Fibroblast of the aortic adventitia (primary cell): Measurements from ENCODE around the gene TMTC1. TPM values are rescaled to one million over a fixed set of nuclear protein-coding genes. Genes with fewer than 3 reads are reported as not detected.

ENCODE experiments used
- DNase-seq: peaks from one replicate; pipeline ENCODE4 v3.0.0-alpha.2; 2010; ENCODE audit warnings: low read depth
- H3K4me3 ChIP-seq: 2 replicates; pipeline ENCODE4 v1.5.1; 2011; ENCODE audit warnings: low read depth, mild to moderate bottlenecking, control low read depth, low read length, moderate library complexity
- CTCF ChIP-seq: IDR thresholded peaks from 2 replicates; pipeline ENCODE4 v1.5.1; 2011; ENCODE audit warnings: mild to moderate bottlenecking, low read length, control low read depth, inconsistent platforms; ENCODE audit not compliant: insufficient read depth
- total RNA-seq: library from RNA; depleted of rRNA; stranded (reverse); fragments of >200 nt; gene quantifications from 2 replicates; pipeline ENCODE4 v1.2.3, GENCODE V29; 2012; ENCODE audit warnings: low replicate concordance

Gene TMTC1
- total RNA-seq, 1 donor, result 54.9 TPM

- no peak for DNase-seq
- TF ChIP-seq CTCF, result no peak
- H3K4me3 ChIP-seq, result no peak overlapping the region
Measured at GRCh38 chr12:29781188-29781587, 2.6 kb downstream of the TMTC1 start.

- H3K4me3 ChIP-seq, result no peak overlapping the region
- no peak for DNase-seq
- no peak for TF ChIP-seq CTCF
Measured at GRCh38 chr12:29780084-29780483, 3.7 kb downstream of the TMTC1 start.

GRCh38 chr12:29778531-29778930, 5.2 kb downstream of the TMTC1 start:
- no peak for DNase-seq

GRCh38 chr12:29773076-29773475, 10.7 kb downstream of the TMTC1 start:
- no peak overlapping the region for H3K4me3 ChIP-seq
- DNase-seq, result peak; percentile 42
- TF ChIP-seq CTCF, result no peak

More at GRCh38 chr12:29778531-29778930, 5.2 kb downstream of the TMTC1 start:
- H3K4me3 ChIP-seq, result no peak overlapping the region
- TF ChIP-seq CTCF, result no peak

- no peak for DNase-seq
- TF ChIP-seq CTCF, result no peak
Measured at GRCh38 chr12:29771786-29772185, 12.0 kb downstream of the TMTC1 start.

GRCh38 chr12:29771165-29771564, 12.6 kb downstream of the TMTC1 start:
- no peak for DNase-seq
- TF ChIP-seq CTCF, result no peak
- H3K4me3 ChIP-seq, result no peak overlapping the region

More at GRCh38 chr12:29771786-29772185, 12.0 kb downstream of the TMTC1 start:
- H3K4me3 ChIP-seq, result no peak overlapping the region

- DNase-seq, result peak; percentile 95
- TF ChIP-seq CTCF, result no peak
- no peak overlapping the region for H3K4me3 ChIP-seq
Measured at GRCh38 chr12:29769162-29769858, 14.4 kb downstream of the TMTC1 start.
